IPS DF 4.7 (cell line): Measurements from ENCODE around the gene RUNX3.

Experiments used
- DNase-seq: peaks from one replicate; pipeline ENCODE4 v3.0.0-alpha.2; 2013; ENCODE audit warnings: low spot score; ENCODE audit errors: extremely low read depth

Gene RUNX3

GRCh38 chr1:24929398-24930259 is 447 bp downstream of the RUNX3 start:
- no peak for DNase-seq

- DNase-seq = no peak
Measured at GRCh38 chr1:24928689-24929397, 1.2 kb downstream of the RUNX3 start.

GRCh38 chr1:24927988-24928688 is 1.9 kb downstream of the RUNX3 start:
- no peak for DNase-seq

GRCh38 chr1:24927473-24927872 is 2.6 kb downstream of the RUNX3 start:
- DNase-seq = no peak

- no peak for DNase-seq
Measured at GRCh38 chr1:24926563-24927249, 3.4 kb downstream of the RUNX3 start.

- DNase-seq = no peak
Measured at GRCh38 chr1:24925963-24926362, 4.1 kb downstream of the RUNX3 start.

GRCh38 chr1:24925082-24925779 is 4.8 kb downstream of the RUNX3 start:
- no peak for DNase-seq

- DNase-seq = no peak
Measured at GRCh38 chr1:24923485-24924113, 6.5 kb downstream of the RUNX3 start.

GRCh38 chr1:24921938-24922662 is 8.0 kb downstream of the RUNX3 start:
- no peak for DNase-seq

- DNase-seq = no peak
Measured at GRCh38 chr1:24921412-24921811, 8.7 kb downstream of the RUNX3 start.

- no peak for DNase-seq
Measured at GRCh38 chr1:24920533-24920925, 9.5 kb downstream of the RUNX3 start.

GRCh38 chr1:24919791-24920532 is 10.1 kb downstream of the RUNX3 start:
- DNase-seq = no peak

- no peak for DNase-seq
Measured at GRCh38 chr1:24918995-24919605, 11.0 kb downstream of the RUNX3 start.

- no peak for DNase-seq
Measured at GRCh38 chr1:24918370-24918769, 11.7 kb downstream of the RUNX3 start.

- no peak for DNase-seq
Measured at GRCh38 chr1:24917327-24918074, 12.6 kb downstream of the RUNX3 start.

GRCh38 chr1:24915816-24916602 is 14.1 kb downstream of the RUNX3 start:
- no peak for DNase-seq
